Spleen (tissue), 11 donors: ENCODE measurements around the gene FBXL12. TPM values are rescaled to one million over a fixed set of nuclear protein-coding genes. Genes with fewer than 3 reads are reported as not detected.
"Not testable (repeated sequence)": the region's sequence is repeated elsewhere in the genome, so short reads cannot be mapped to it uniquely, and the experiment has no call there.

Experiments used
- DNase-seq: peaks from one replicate; pipeline ENCODE4 v3.0.0-alpha.2; 2020
- H3K27ac ChIP-seq, 8 donors: fragments of 200-600 bp; sonication (generic) in 7 of 8; 1 replicate in 4 of 8; 2 replicates in 4 of 8; pipeline versions ENCODE4 v1.5.0 to v1.8.0; 2016 to 2021; ENCODE audit warnings: inconsistent platforms in 4 of 8, mild to moderate bottlenecking in 4 of 8, moderate library complexity in 1 of 8
- H3K27me3 ChIP-seq, 7 donors: fragments of 200-600 bp; sonication (generic) in 6 of 7; replicated peaks in 1 of 7; 1 replicate in 4 of 7; 2 replicates in 3 of 7; pipeline versions ENCODE4 v1.5.0 to v1.8.0; 2016 to 2021; ENCODE audit warnings: inconsistent platforms in 3 of 7, mild to moderate bottlenecking in 1 of 7
- H3K36me3 ChIP-seq, 6 donors: fragments of 200-600 bp; sonication (generic) in 5 of 6; 1 replicate in 4 of 6; 2 replicates in 2 of 6; pipeline versions ENCODE4 v1.5.0 to v1.8.0; 2016 to 2021; ENCODE audit warnings: inconsistent platforms in 2 of 6
- H3K4me1 ChIP-seq, 6 donors: fragments of 200-600 bp; sonication (generic) in 5 of 6; 1 replicate in 3 of 6; 2 replicates in 3 of 6; pipeline versions ENCODE4 v1.5.0 to v1.8.0; 2016 to 2021; ENCODE audit warnings: inconsistent platforms in 3 of 6
- H3K4me3 ChIP-seq, 8 donors: fragments of 200-600 bp; sonication (generic) in 7 of 8; 1 replicate in 4 of 8; 2 replicates in 4 of 8; pipeline versions ENCODE4 v1.5.0 to v1.8.0; 2016 to 2021; ENCODE audit warnings: inconsistent platforms in 4 of 8, mild to moderate bottlenecking in 4 of 8, moderate library complexity in 2 of 8
- H3K9me3 ChIP-seq, 8 donors: fragments of 200-600 bp; sonication (generic) in 7 of 8; 1 replicate in 4 of 8; 2 replicates in 4 of 8; pipeline versions ENCODE4 v1.5.0 to v1.8.0; 2016 to 2021; ENCODE audit warnings: inconsistent platforms in 4 of 8
- POLR2A ChIP-seq, 3 donors: fragments of 450-650 bp; IDR thresholded peaks; one replicate each; pipeline ENCODE4 v1.5.1; 2017; ENCODE audit warnings: antibody characterized with exemption in 3 of 3, mild to moderate bottlenecking in 1 of 3
- POLR2AphosphoS5 ChIP-seq, 3 donors: sonication (generic); formaldehyde crosslinking; IDR thresholded peaks; one replicate each; pipeline ENCODE4 v1.5.1; 2017; ENCODE audit warnings: antibody characterized with exemption in 3 of 3
- WGBS, 5 donors: extraction: QIAGEN DNeasy Blood & Tissue Kit in 3 of 5; methylation state at CpG; one replicate each; pipeline versions ENCODE4 v1.1.5 to v1.1.7; 2013 to 2018; 5-methylcytosine and 5-hydroxymethylcytosine counted together
- intact Hi-C: fragments of 100-400 bp; cut with DNase I; formaldehyde crosslinking; loops from one replicate; pipeline ENCODE4 v1.15.0; 2023; ENCODE audit warnings: low total_unique reads
- polyA plus RNA-seq, 3 donors: library from polyadenylated mRNA; stranded (reverse); fragments of 200-250 nt; gene quantifications; one replicate each; pipeline ENCODE4 v1.2.1, GENCODE V29; 2013
- total RNA-seq, 7 donors: library from RNA; depleted of rRNA in 3 of 7; stranded (reverse); fragments of >200 nt in 3 of 7; fragmentation: NEBNext Ultra II Directional in 4 of 7; extraction: Animal tissue kit (Norgen Biotek cat#: 25700) in 4 of 7; gene quantifications; one replicate each; pipeline versions ENCODE4 v1.1.0 to v1.2.1, GENCODE V29; 2016 to 2021
- TF ChIP-seq, protein P1 (sequence below), 11 experiments: fragments of 200-600 bp in 7 of 11; fragments of 450-650 bp in 4 of 11; sonication (generic) in 4 of 11; IDR thresholded peaks in 8 of 11; conservative IDR thresholded peaks in 3 of 11; 1 replicate in 7 of 11; 2 replicates in 4 of 11; pipeline versions ENCODE4 v1.4.0 to v1.8.0; 2016 to 2021; ENCODE audit warnings: antibody characterized with exemption in 11 of 11, inconsistent platforms in 4 of 11, mild to moderate bottlenecking in 1 of 11
- donor health status: healthy with polysubstance abuse.
- donor health status: DM: no; HTN: no; CAD: no; lungs with moderate emphysema.
- donor health status: DM: no; HTN: no; CAD: no.
- donor health status: Bipolar disorder and iron deficiency.
- donor health status: healthy.
- donor health status: DM: no; HTN: no; CAD: no.
- donor health status: DM: yes; HTN: yes; CAD: no.

Gene FBXL12
- total and polyA plus RNA-seq, 10 donors = 14.5 to 31.9 (median 22.1) TPM

- Histone ChIP-seq H3K36me3 (peaks cover 0 to 96% (median 59%) of the 10 kb centered on the region in 6 donors), H3K4me1 (peaks cover 0 to 9% (median 0%) of the 10 kb centered on the region in 6 donors), H3K27me3 (no peaks in the 10 kb centered on the region), H3K4me3 (no peak overlapping the region), H3K27ac (peak overlapping the region in 1 of 8 donors; percentile 11), H3K9me3 (peaks cover 0 to 11% (median 9%) of the 10 kb centered on the region in 8 donors)
- TF ChIP-seq POLR2A (IDR thresholded peaks at IDR 0.05) = no peak
- TF ChIP-seq, protein P1, sequence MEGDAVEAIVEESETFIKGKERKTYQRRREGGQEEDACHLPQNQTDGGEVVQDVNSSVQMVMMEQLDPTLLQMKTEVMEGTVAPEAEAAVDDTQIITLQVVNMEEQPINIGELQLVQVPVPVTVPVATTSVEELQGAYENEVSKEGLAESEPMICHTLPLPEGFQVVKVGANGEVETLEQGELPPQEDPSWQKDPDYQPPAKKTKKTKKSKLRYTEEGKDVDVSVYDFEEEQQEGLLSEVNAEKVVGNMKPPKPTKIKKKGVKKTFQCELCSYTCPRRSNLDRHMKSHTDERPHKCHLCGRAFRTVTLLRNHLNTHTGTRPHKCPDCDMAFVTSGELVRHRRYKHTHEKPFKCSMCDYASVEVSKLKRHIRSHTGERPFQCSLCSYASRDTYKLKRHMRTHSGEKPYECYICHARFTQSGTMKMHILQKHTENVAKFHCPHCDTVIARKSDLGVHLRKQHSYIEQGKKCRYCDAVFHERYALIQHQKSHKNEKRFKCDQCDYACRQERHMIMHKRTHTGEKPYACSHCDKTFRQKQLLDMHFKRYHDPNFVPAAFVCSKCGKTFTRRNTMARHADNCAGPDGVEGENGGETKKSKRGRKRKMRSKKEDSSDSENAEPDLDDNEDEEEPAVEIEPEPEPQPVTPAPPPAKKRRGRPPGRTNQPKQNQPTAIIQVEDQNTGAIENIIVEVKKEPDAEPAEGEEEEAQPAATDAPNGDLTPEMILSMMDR (IDR thresholded peaks at IDR 0.05 in 8 of 11, conservative IDR thresholded peaks at IDR 0.05 in 3 of 11) = peak in 6 of 11 experiments; percentile 3 to 55 (median 30)
- TF ChIP-seq POLR2AphosphoS5 (IDR thresholded peaks at IDR 0.05) = no peak
- intact Hi-C loops = no loop called here
- DNase-seq = no peak
- WGBS, 5 donors = 75 to 90% (median 86%) methylated on average over 2 to 4 of the region's 4 CpGs; no CpG with 5 or more reads in 1 of the 5 donors
Observed at GRCh38 chr19:9848060-9848459, 29.2 kb upstream of the FBXL12 start.

DNA sequence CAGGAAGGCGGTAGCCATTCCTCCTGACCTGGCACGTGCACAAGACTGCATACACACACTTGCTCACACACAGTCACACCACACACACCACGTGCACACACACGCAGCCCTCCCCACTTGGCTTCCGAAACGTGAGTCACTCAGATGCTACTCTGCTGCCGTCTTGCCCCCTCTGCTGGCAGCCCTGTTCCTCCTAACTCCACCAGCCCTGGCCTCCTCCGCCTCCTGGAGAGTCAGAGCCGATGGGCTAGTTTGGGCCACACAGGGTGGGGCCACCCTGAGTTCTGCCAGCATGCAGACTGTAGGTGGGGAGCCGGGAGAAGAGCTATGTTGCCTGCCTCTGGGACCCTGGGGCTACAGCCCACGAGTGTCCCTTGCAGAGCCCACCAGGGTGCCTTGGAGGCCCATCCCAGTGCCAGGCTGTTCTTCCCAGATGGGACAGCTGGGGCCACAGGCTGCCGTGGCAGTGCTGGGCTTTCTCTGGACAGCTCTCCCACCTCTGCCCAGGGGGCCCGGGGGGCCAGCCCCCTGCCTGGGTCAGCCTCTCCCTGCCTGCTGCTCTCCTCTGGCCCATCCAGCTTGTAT is 28.3 kb upstream of the FBXL12 start:
- WGBS, 5 donors = 64 to 87% (median 76%) methylated on average over 7 to 13 of the region's 13 CpGs
- intact Hi-C loops = no loop called here
- Histone ChIP-seq H3K4me1 (peaks cover 0 to 9% (median 0%) of the 10 kb centered on the region in 6 donors), H3K9me3 (peaks cover 0 to 14% (median 9%) of the 10 kb centered on the region in 8 donors), H3K27ac (no peak overlapping the region), H3K27me3 (no peaks in the 10 kb centered on the region), H3K36me3 (peaks cover 0 to 98% (median 68%) of the 10 kb centered on the region in 6 donors), H3K4me3 (no peak overlapping the region)
- TF ChIP-seq POLR2A (IDR thresholded peaks at IDR 0.05) (no peak), POLR2AphosphoS5 (IDR thresholded peaks at IDR 0.05) (no peak)
- TF ChIP-seq, protein P1 (IDR thresholded peaks at IDR 0.05 in 8 of 11, conservative IDR thresholded peaks at IDR 0.05 in 3 of 11) = peak in 2 of 11 experiments; percentile 14 to 20
- DNase-seq = no peak

DNA sequence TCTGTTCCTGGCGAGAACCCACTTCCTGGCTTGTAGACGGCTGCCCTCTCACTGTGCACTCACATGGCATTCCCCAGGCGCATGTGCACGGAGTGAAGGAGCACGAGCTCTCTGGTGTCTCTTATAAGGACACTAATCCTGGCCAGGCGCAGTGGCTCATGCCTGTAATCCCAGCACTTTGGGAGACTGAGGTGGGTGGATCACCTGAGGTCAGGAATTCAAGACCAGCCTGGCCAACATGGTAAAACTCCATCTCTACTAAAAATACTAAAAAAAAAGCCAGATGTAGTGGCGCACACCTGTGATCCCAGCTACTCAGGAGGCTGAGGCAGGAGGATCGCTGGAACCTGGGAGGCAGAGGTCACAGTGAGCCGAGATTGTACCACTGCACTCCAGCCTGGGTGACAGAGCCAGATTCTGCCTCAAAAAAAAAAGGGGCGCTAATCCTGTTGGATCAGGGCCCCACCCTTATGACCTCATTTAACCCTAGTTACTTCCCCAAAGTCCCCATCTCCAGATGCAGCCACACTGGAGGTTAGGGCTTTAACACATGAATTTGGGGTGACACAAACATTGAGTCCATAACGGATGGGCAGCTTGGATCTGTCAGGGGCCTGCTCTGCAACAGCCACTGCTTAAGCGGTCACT is 24.9 kb upstream of the FBXL12 start:
- intact Hi-C loops, H3K27ac ChIP-seq, H3K27me3 ChIP-seq, H3K4me3 ChIP-seq, DNase-seq: not testable (repeated sequence)
- WGBS, 5 donors = 91 to 96% (median 96%) methylated on average over 8 to 12 of the region's 12 CpGs
- Histone ChIP-seq H3K36me3 (peaks cover 3 to 100% (median 88%) of the 10 kb centered on the region in 6 donors), H3K4me1 (peaks cover 0 to 11% (median 0%) of the 10 kb centered on the region in 6 donors), H3K9me3 (peaks cover 0 to 14% (median 9%) of the 10 kb centered on the region in 8 donors)

- DNase-seq = no peak
- TF ChIP-seq POLR2A (IDR thresholded peaks at IDR 0.05) (no peak), POLR2AphosphoS5 (IDR thresholded peaks at IDR 0.05) (no peak)
- TF ChIP-seq, protein P1 (IDR thresholded peaks at IDR 0.05 in 8 of 11, conservative IDR thresholded peaks at IDR 0.05 in 3 of 11) = no peak
- WGBS, 5 donors = 82 to 90% (median 86%) methylated on average over 5 to 9 of the region's 9 CpGs
- peaks cover 0 to 17% (median 0%) of the 10 kb centered on the region in 6 donors for H3K4me1 ChIP-seq
- no peak overlapping the region for H3K4me3 ChIP-seq
- intact Hi-C loops = no loop called here
- H3K27ac ChIP-seq = no peak overlapping the region
- peaks cover 3 to 100% (median 87%) of the 10 kb centered on the region in 6 donors for H3K36me3 ChIP-seq
- peaks cover 0 to 14% (median 9%) of the 10 kb centered on the region in 8 donors for H3K9me3 ChIP-seq
- H3K27me3 ChIP-seq = no peaks in the 10 kb centered on the region
Observed at GRCh38 chr19:9842834-9843625, 24.2 kb upstream of the FBXL12 start.
